HG03520 (cell line): ENCODE data around the gene SLIT2.

ENCODE experiments used
- ATAC-seq: cut with Tn5 transposase; IDR thresholded peaks from one replicate; pipeline ENCODE4 v1.9.1; 2021; ENCODE audit warnings: mild to moderate bottlenecking, moderate library complexity; ENCODE audit not compliant: unreplicated experiment

Gene SLIT2

DNA sequence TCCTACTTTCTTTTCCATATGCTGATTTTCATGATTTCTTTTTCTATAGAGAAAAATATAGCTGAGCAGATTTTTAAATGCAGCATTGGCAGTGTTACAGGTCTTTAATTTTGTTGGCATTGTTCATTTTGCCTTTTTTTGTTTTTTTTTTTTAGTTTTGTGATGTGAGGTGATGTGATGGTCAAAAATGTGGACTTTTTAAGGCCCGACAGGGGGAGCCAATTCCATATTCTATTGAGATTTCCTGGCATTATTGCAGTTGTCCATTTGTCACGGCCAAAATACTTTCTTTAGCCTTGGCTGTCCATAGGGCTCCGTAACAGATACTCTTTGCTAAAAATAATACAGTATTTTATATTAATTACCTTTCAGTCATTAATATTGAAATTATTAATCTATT, 47.8 kb downstream of the SLIT2 start:
- no peak for ATAC-seq

GRCh38 chr4:20301161-20301560, 49.5 kb downstream of the SLIT2 start:
- ATAC-seq = no peak
